Hepatocyte (in vitro differentiated cells): ENCODE measurements around the gene G3BP1. TPM values are rescaled to one million over a fixed set of nuclear protein-coding genes. Genes with fewer than 3 reads are reported as not detected.

Experiments
- DNase-seq: peaks from one replicate; pipeline ENCODE4 v3.0.0-alpha.2; 2016; ENCODE audit warnings: low spot score
- H2AFZ ChIP-seq: fragments of 200-600 bp; sonication (generic); 2 replicates; pipeline ENCODE4 v1.6.0; 2016; ENCODE audit warnings: antibody characterized with exemption, mild to moderate bottlenecking
- H3K27ac ChIP-seq: fragments of 200-600 bp; sonication (generic); 2 replicates; pipeline ENCODE4 v1.5.1; 2016; ENCODE audit warnings: mild to moderate bottlenecking
- H3K27me3 ChIP-seq: fragments of 200-600 bp; sonication (generic); 2 replicates; pipeline ENCODE4 v1.6.1; 2016
- H3K36me3 ChIP-seq: fragments of 200-600 bp; sonication (generic); replicated peaks from 2 replicates; pipeline ENCODE4 v1.5.1; 2016; ENCODE audit warnings: low read depth; ENCODE audit not compliant: insufficient read depth
- H3K4me1 ChIP-seq: fragments of 200-600 bp; sonication (generic); 2 replicates; pipeline ENCODE4 v1.5.1; 2016; ENCODE audit warnings: mild to moderate bottlenecking, moderate library complexity; ENCODE audit not compliant: insufficient read depth
- H3K4me2 ChIP-seq: fragments of 200-600 bp; sonication (generic); 2 replicates; pipeline ENCODE4 v1.6.0; 2016
- H3K4me3 ChIP-seq: fragments of 200-600 bp; sonication (generic); 2 replicates; pipeline ENCODE4 v1.5.1; 2016; ENCODE audit warnings: mild to moderate bottlenecking
- H3K79me2 ChIP-seq: fragments of 200-600 bp; sonication (generic); 2 replicates; pipeline ENCODE4 v1.6.0; 2017; ENCODE audit warnings: mild to moderate bottlenecking
- H3K9me2 ChIP-seq: fragments of 200-600 bp; sonication (generic); replicated peaks from 2 replicates; pipeline ENCODE4 v1.6.0; 2017; ENCODE audit warnings: mild to moderate bottlenecking; ENCODE audit not compliant: insufficient read depth
- H3K9me3 ChIP-seq: fragments of 200-600 bp; sonication (generic); 2 replicates; pipeline ENCODE4 v1.5.1; 2016; ENCODE audit warnings: low read depth, mild to moderate bottlenecking
- H4K20me1 ChIP-seq: fragments of 200-600 bp; sonication (generic); 2 replicates; pipeline ENCODE4 v1.6.0; 2016; ENCODE audit warnings: mild to moderate bottlenecking; ENCODE audit not compliant: insufficient read depth, poor library complexity, severe bottlenecking
- CTCF ChIP-seq: fragments of 200-600 bp; sonication (generic); IDR thresholded peaks from 2 replicates; pipeline ENCODE4 v1.5.1; 2016; ENCODE audit warnings: antibody characterized with exemption, mild to moderate bottlenecking; ENCODE audit not compliant: poor library complexity
- EZH2 ChIP-seq: fragments of 200-600 bp; sonication (generic); IDR thresholded peaks from 2 replicates; pipeline ENCODE4 v1.6.1; 2016; ENCODE audit warnings: antibody characterized with exemption, mild to moderate bottlenecking, borderline replicate concordance
- EZH2phosphoT487 ChIP-seq: fragments of 200-600 bp; sonication (generic); IDR thresholded peaks from one replicate; pipeline ENCODE4 v1.6.1; 2018; ENCODE audit warnings: antibody characterized with exemption, mild to moderate bottlenecking, low read depth, moderate library complexity; ENCODE audit not compliant: unreplicated experiment, severe bottlenecking
- WGBS: methylation state at CpG from one replicate; pipeline ENCODE4 v1.1.6; 2016; ENCODE audit warnings: low lambda C conversion rate; ENCODE audit errors: missing lambda C conversion rate; 5-methylcytosine and 5-hydroxymethylcytosine counted together
- polyA plus RNA-seq: library from polyadenylated mRNA; unstranded; fragments of >200 nt; fragmentation: Nextera tagmentation; extraction: Ambion mirVana; gene quantifications from 2 replicates; pipeline ENCODE4 v1.2.1, GENCODE V29; 2016
- total RNA-seq: library from RNA; depleted of rRNA; stranded (reverse); fragments of >200 nt; gene quantifications from 2 replicates; pipeline ENCODE4 v1.2.3, GENCODE V29; 2014

G3BP1 gene
- total and polyA plus RNA-seq, 2 experiments from 2014 or later: 123 to 151 TPM

- H3K9me2 ChIP-seq: no peaks in the 10 kb centered on the region
- no peak for DNase-seq
- no peaks in the 10 kb centered on the region for H3K9me3 ChIP-seq
- no peak for TF ChIP-seq EZH2phosphoT487
- no peak for TF ChIP-seq EZH2
- no peak for TF ChIP-seq CTCF
- H2AFZ ChIP-seq: no peak overlapping the region
- peaks cover 9% of the 10 kb centered on the region for H3K36me3 ChIP-seq
- no peaks in the 10 kb centered on the region for H3K4me1 ChIP-seq
- H3K4me2 ChIP-seq: no peak overlapping the region
- WGBS: 100% methylated on average over 1 of the region's 1 CpG
- peaks cover 34% of the 10 kb centered on the region for H4K20me1 ChIP-seq
- H3K27ac ChIP-seq: no peak overlapping the region
- no peak overlapping the region for H3K4me3 ChIP-seq
- peaks cover 87% of the 10 kb centered on the region for H3K79me2 ChIP-seq
- no peaks in the 10 kb centered on the region for H3K27me3 ChIP-seq
Observed at GRCh38 chr5:151795426-151795825, 23.7 kb downstream of the G3BP1 start.

GRCh38 chr5:151798674-151799073 lies 26.9 kb downstream of the G3BP1 start:
- Histone ChIP-seq H3K36me3 (peaks cover 12% of the 10 kb centered on the region), H3K9me2 (no peaks in the 10 kb centered on the region), H4K20me1 (peaks cover 28% of the 10 kb centered on the region), H3K27me3 (no peaks in the 10 kb centered on the region), H3K4me3 (no peak overlapping the region), H3K9me3 (no peaks in the 10 kb centered on the region), H3K79me2 (peaks cover 65% of the 10 kb centered on the region), H3K4me1 (no peaks in the 10 kb centered on the region), H3K4me2 (no peak overlapping the region), H3K27ac (no peak overlapping the region), H2AFZ (no peak overlapping the region)
- WGBS: 96% methylated on average over 3 of the region's 3 CpGs
- DNase-seq: no peak
- TF ChIP-seq EZH2phosphoT487 (no peak), CTCF (no peak), EZH2 (no peak)

DNA sequence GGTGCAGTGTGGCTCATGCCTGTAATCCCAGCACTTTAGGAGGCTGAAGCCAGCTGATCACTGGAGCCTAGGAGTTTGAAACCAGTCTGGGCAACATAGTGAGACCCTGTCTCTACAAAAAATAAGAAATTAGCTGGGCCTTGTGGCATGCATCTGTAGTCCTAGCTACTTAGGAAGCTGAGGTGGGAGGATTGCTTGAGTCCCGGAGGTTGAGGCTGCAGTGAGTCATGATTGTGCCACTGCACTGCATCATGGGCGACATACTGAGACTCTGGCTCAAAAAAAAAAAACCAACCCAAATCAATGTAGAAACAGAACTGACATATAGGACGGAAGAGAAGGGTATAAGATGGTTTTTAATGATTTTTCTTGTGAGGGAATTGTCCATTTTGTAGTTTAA lies 27.7 kb downstream of the G3BP1 start:
- peaks cover 58% of the 10 kb centered on the region for H3K79me2 ChIP-seq
- TF ChIP-seq EZH2phosphoT487: no peak
- no peak for TF ChIP-seq CTCF
- TF ChIP-seq EZH2: no peak
- peaks cover 23% of the 10 kb centered on the region for H4K20me1 ChIP-seq
- no peaks in the 10 kb centered on the region for H3K4me1 ChIP-seq
- no peak for DNase-seq
- H3K4me2 ChIP-seq: no peak overlapping the region
- no peaks in the 10 kb centered on the region for H3K9me2 ChIP-seq
- no peaks in the 10 kb centered on the region for H3K9me3 ChIP-seq
- H3K4me3 ChIP-seq: no peak overlapping the region
- no peak overlapping the region for H3K27ac ChIP-seq
- H3K27me3 ChIP-seq: no peaks in the 10 kb centered on the region
- 88% methylated on average over 3 of the region's 3 CpGs for WGBS
- no peak overlapping the region for H2AFZ ChIP-seq
- peaks cover 12% of the 10 kb centered on the region for H3K36me3 ChIP-seq

GRCh38 chr5:151800532-151800931 lies 28.8 kb downstream of the G3BP1 start:
- no peak for TF ChIP-seq CTCF
- no peak for TF ChIP-seq EZH2phosphoT487
- TF ChIP-seq EZH2: no peak
- Histone ChIP-seq H3K4me1 (no peaks in the 10 kb centered on the region), H4K20me1 (peaks cover 20% of the 10 kb centered on the region), H3K4me3 (no peak overlapping the region), H3K36me3 (peaks cover 13% of the 10 kb centered on the region), H3K4me2 (no peak overlapping the region), H3K79me2 (peaks cover 52% of the 10 kb centered on the region), H3K27me3 (no peaks in the 10 kb centered on the region), H2AFZ (no peak overlapping the region), H3K9me2 (no peaks in the 10 kb centered on the region), H3K9me3 (no peaks in the 10 kb centered on the region), H3K27ac (no peak overlapping the region)
- DNase-seq: no peak
- 90% methylated on average over 2 of the region's 2 CpGs for WGBS
